Measurements from ENCODE around the gene GMNN. TPM values are rescaled to one million over a fixed set of nuclear protein-coding genes. Genes with fewer than 3 reads are reported as not detected.

Gene GMNN
- total RNA-seq, 1 donor from 2014 or later = 65.4 TPM

DNA sequence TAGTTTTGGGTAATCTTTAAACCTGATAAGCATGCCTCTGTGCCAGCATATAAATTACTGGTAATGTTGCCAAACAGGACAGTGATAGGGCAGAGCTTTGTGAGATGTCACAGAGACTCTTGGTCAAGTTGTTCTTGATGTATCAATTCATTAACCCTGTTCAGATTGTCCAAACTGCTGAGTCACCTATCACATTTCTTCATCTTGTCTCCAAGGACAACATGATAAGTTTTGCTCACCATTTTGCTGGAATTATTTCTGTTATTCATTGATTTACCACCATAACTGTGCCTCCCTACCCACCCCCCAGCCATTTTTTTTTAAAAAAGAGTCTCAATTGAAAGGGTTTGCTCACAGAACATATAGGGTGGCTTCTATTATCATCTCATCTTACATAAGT, 19.5 kb upstream of the GMNN start:
- H3K9me3 Mint-ChIP-seq (ENCODE audit: low read depth) = peaks cover 9% of the 10 kb centered on the region
- no peak overlapping the region for H3K4me3 Mint-ChIP-seq (ENCODE audit: low read depth)
- peaks cover 7% of the 10 kb centered on the region for H3K4me1 Mint-ChIP-seq (ENCODE audit: low read depth)
- no peak for DNase-seq (ENCODE audit: low spot score, unreplicated experiment)
- no peaks in the 10 kb centered on the region for H3K36me3 Mint-ChIP-seq (ENCODE audit: insufficient read depth)
- no peak overlapping the region for H3K27ac Mint-ChIP-seq
- H3K27me3 Mint-ChIP-seq = no peaks in the 10 kb centered on the region
- TF ChIP-seq, protein P1, sequence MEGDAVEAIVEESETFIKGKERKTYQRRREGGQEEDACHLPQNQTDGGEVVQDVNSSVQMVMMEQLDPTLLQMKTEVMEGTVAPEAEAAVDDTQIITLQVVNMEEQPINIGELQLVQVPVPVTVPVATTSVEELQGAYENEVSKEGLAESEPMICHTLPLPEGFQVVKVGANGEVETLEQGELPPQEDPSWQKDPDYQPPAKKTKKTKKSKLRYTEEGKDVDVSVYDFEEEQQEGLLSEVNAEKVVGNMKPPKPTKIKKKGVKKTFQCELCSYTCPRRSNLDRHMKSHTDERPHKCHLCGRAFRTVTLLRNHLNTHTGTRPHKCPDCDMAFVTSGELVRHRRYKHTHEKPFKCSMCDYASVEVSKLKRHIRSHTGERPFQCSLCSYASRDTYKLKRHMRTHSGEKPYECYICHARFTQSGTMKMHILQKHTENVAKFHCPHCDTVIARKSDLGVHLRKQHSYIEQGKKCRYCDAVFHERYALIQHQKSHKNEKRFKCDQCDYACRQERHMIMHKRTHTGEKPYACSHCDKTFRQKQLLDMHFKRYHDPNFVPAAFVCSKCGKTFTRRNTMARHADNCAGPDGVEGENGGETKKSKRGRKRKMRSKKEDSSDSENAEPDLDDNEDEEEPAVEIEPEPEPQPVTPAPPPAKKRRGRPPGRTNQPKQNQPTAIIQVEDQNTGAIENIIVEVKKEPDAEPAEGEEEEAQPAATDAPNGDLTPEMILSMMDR (IDR thresholded peaks at IDR 0.05; ENCODE audit: unreplicated experiment) = no peak

GRCh38 chr6:24757611-24758010, 17.1 kb upstream of the GMNN start:
- TF ChIP-seq, protein P1 (IDR thresholded peaks at IDR 0.05; ENCODE audit: unreplicated experiment) = no peak
- Mint-ChIP-seq H3K9me3 (ENCODE audit: low read depth) (peaks cover 9% of the 10 kb centered on the region), H3K36me3 (ENCODE audit: insufficient read depth) (no peaks in the 10 kb centered on the region), H3K4me1 (ENCODE audit: low read depth) (peaks cover 6% of the 10 kb centered on the region), H3K27me3 (no peaks in the 10 kb centered on the region), H3K4me3 (ENCODE audit: low read depth) (no peak overlapping the region), H3K27ac (peak overlapping the region; percentile 15)
- no peak for DNase-seq (ENCODE audit: low spot score, unreplicated experiment)

DNA sequence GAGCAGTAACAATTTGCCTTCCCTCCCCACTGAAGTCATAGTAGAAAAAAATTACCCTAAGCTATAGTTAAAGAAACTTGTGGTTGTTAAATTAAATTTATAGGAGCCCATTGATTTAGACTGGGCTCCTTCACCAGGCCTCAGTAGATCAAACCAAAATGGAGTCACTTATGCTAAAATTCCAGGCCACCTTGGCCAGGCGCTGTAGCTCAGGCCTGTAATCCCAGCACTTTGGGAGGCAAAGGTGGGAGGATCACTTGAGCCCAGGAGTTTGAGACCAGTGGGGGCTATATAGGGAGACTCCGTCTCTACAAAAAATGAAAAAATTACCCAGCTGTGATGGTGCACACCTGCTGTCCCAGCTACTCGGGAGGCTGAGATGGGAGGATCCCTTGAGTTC, 15.0 kb upstream of the GMNN start:
- H3K36me3 Mint-ChIP-seq (ENCODE audit: insufficient read depth) = no peaks in the 10 kb centered on the region
- H3K9me3 Mint-ChIP-seq (ENCODE audit: low read depth) = no peaks in the 10 kb centered on the region
- H3K27me3 Mint-ChIP-seq = no peaks in the 10 kb centered on the region

GRCh38 chr6:24760210-24760609, 14.5 kb upstream of the GMNN start:
- no peaks in the 10 kb centered on the region for H3K9me3 Mint-ChIP-seq (ENCODE audit: low read depth)
- DNase-seq (ENCODE audit: low spot score, unreplicated experiment) = no peak
- H3K4me1 Mint-ChIP-seq (ENCODE audit: low read depth) = peaks cover 7% of the 10 kb centered on the region
- TF ChIP-seq, protein P1 (IDR thresholded peaks at IDR 0.05; ENCODE audit: unreplicated experiment) = no peak
- H3K4me3 Mint-ChIP-seq (ENCODE audit: low read depth) = no peak overlapping the region
- H3K27me3 Mint-ChIP-seq = no peaks in the 10 kb centered on the region
- no peaks in the 10 kb centered on the region for H3K36me3 Mint-ChIP-seq (ENCODE audit: insufficient read depth)
- H3K27ac Mint-ChIP-seq = no peak overlapping the region

More for the DNA sequence above, 15.0 kb upstream of the GMNN start:
- TF ChIP-seq, protein P1 (IDR thresholded peaks at IDR 0.05; ENCODE audit: unreplicated experiment) = no peak
- Mint-ChIP-seq H3K4me3 (ENCODE audit: low read depth) (no peak overlapping the region), H3K4me1 (ENCODE audit: low read depth) (peaks cover 7% of the 10 kb centered on the region), H3K27ac (no peak overlapping the region)
- DNase-seq (ENCODE audit: low spot score, unreplicated experiment) = no peak

DNA sequence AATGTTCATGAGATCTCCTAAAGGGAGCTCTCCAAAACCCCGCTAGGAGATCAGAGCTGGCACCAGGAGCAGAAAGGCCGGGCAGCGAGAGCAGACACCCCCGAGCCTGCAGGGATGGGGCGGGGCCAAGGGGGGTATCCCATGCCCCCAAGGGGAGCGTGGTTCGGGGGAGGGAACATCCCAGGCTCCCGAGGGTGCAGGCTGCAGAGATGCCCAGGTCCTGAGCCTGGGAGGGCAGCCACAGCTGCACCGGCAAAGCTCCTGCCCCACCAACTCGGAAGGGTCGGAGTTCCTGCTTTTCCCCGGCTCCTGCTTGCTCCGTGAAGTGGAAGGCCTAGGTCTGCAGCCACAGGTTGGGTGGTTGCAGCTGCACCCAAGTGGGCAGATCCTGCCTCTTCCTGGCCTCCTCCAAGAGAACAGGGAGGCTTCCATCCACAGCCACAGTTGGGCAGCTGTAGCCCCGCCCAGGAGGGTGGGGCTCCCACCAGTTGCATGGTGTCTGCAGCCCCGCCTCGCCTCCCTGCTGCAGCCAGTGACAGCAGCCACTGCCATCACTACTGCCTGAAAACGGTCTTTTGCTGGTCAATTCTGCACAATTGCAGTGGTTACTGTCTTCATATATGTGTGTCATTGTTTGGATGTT, 13.4 kb upstream of the GMNN start:
- Mint-ChIP-seq H3K27ac (no peak overlapping the region), H3K4me1 (ENCODE audit: low read depth) (peaks cover 6% of the 10 kb centered on the region), H3K9me3 (ENCODE audit: low read depth) (no peaks in the 10 kb centered on the region), H3K27me3 (no peaks in the 10 kb centered on the region), H3K36me3 (ENCODE audit: insufficient read depth) (no peaks in the 10 kb centered on the region), H3K4me3 (ENCODE audit: low read depth) (no peak overlapping the region)
- TF ChIP-seq, protein P1 (IDR thresholded peaks at IDR 0.05; ENCODE audit: unreplicated experiment) = no peak
- DNase-seq (ENCODE audit: low spot score, unreplicated experiment) = no peak

Data from progenitor cell of endocrine pancreas (in vitro differentiated cells).